SK-N-SH (cell line): Measurements from ENCODE around the gene SLC30A5. TPM values are rescaled to one million over a fixed set of nuclear protein-coding genes. Genes with fewer than 3 reads are reported as not detected.

ENCODE experiments used
- CTCF ChIA-PET: fragments of 300-600, 350-600 bp; formaldehyde crosslinking; extraction: SDS; loops from one replicate; lab custom pipeline; 2021; lab: Yijun Ruan, JAX
- POLR2A ChIA-PET: fragments of 350-600 bp; sonication (Branson Sonifier 250); formaldehyde crosslinking; extraction: SDS; loops from one replicate; lab custom pipeline; 2020; ENCODE audit warnings: antibody characterized with exemption, inconsistent platforms; lab: Yijun Ruan, JAX
- DNase-seq: peaks from one replicate; pipeline ENCODE4 v3.0.0; 2012
- H2AFZ ChIP-seq: fragments of 200-600 bp; sonication (generic); 2 replicates; pipeline ENCODE4 v1.8.1; 2016; ENCODE audit warnings: antibody characterized with exemption, mild to moderate bottlenecking, low read depth
- H3F3A ChIP-seq: fragments of 200-600 bp; sonication (generic); replicated peaks from 2 replicates; pipeline ENCODE3; 2016; ENCODE audit warnings: antibody characterized with exemption, mild to moderate bottlenecking; ENCODE audit not compliant: insufficient read depth
- H3K27ac ChIP-seq, 2 experiments: fragments of 200-500 bp in 1 of 2; fragments of 200-600 bp in 1 of 2; sonication (Bioruptor generic) in 1 of 2; sonication (generic), shearing (Covaris generic) in 1 of 2; 2 replicates each; pipeline versions ENCODE4 v1.5.1 to v1.6.1; 2014 to 2016; ENCODE audit warnings: low read depth in 2 of 2, inconsistent platforms in 1 of 2, low read length in 1 of 2, mild to moderate bottlenecking in 1 of 2, mixed read lengths in 1 of 2
- H3K27me3 ChIP-seq: fragments of 200-600 bp; sonication (generic), shearing (Covaris generic); 2 replicates; pipeline ENCODE4 v1.6.1; 2016; ENCODE audit warnings: mixed run types; ENCODE audit not compliant: insufficient read depth
- H3K36me3 ChIP-seq, 2 experiments: fragments of 200-500 bp in 1 of 2; fragments of 200-600 bp in 1 of 2; sonication (Bioruptor generic) in 1 of 2; sonication (generic) in 1 of 2; replicated peaks in 1 of 2; 2 replicates each; pipeline versions ENCODE3 to v1.5.1; 2014 to 2016; ENCODE audit warnings: low read length in 1 of 2, mild to moderate bottlenecking in 1 of 2; ENCODE audit not compliant: insufficient read depth in 2 of 2, control insufficient read depth in 1 of 2
- H3K4me1 ChIP-seq, 2 experiments: fragments of 200-500 bp in 1 of 2; fragments of 200-600 bp in 1 of 2; sonication (Bioruptor generic) in 1 of 2; sonication (generic), shearing (Covaris generic) in 1 of 2; 2 replicates each; pipeline versions ENCODE4 v1.5.1 to v1.6.1; 2014 to 2016; ENCODE audit warnings: low read depth in 1 of 2, low read length in 1 of 2, mixed run types in 1 of 2; ENCODE audit not compliant: insufficient read depth in 2 of 2, control insufficient read depth in 1 of 2
- H3K4me2 ChIP-seq: fragments of 200-600 bp; sonication (generic), shearing (Covaris generic); 2 replicates; pipeline ENCODE4 v1.6.1; 2017; ENCODE audit warnings: mixed run types
- H3K4me3 ChIP-seq, 2 experiments: fragments of 200-500 bp in 1 of 2; fragments of 200-600 bp in 1 of 2; sonication (Bioruptor generic) in 1 of 2; sonication (generic), shearing (Covaris generic) in 1 of 2; 2 replicates each; pipeline versions ENCODE4 v1.5.1 to v1.8.1; 2014 to 2016; ENCODE audit warnings: low read depth in 2 of 2, inconsistent platforms in 1 of 2, low read length in 1 of 2, mild to moderate bottlenecking in 1 of 2, mixed read lengths in 1 of 2, moderate library complexity in 1 of 2
- H3K79me2 ChIP-seq: fragments of 200-600 bp; sonication (generic); 2 replicates; pipeline ENCODE4 v1.8.1; 2017; ENCODE audit warnings: mild to moderate bottlenecking; ENCODE audit not compliant: insufficient read depth
- H3K9ac ChIP-seq: fragments of 200-600 bp; sonication (generic); 2 replicates; pipeline ENCODE4 v1.6.1; 2017; ENCODE audit warnings: mixed run types
- H3K9me2 ChIP-seq: fragments of 200-600 bp; sonication (generic); 2 replicates; pipeline ENCODE4 v1.6.1; 2017; ENCODE audit warnings: mixed run types
- H3K9me3 ChIP-seq: fragments of 200-600 bp; sonication (generic); 2 replicates; pipeline ENCODE4 v1.6.1; 2017; ENCODE audit warnings: mixed run types, mild to moderate bottlenecking, moderate library complexity
- H4K20me1 ChIP-seq: fragments of 200-600 bp; sonication (generic); 2 replicates; pipeline ENCODE4 v1.6.1; 2017; ENCODE audit warnings: mild to moderate bottlenecking, mixed run types; ENCODE audit not compliant: insufficient read depth
- EP300 ChIP-seq, 2 experiments: IDR thresholded peaks; 2 replicates each; pipeline versions ENCODE4 v1.4.0 to v1.6.1; 2012; ENCODE audit warnings: borderline replicate concordance in 1 of 2, low read depth in 1 of 2, low read length in 1 of 2
- FOXM1 ChIP-seq: IDR thresholded peaks from 2 replicates; pipeline ENCODE4 v1.4.0; 2012; ENCODE audit warnings: low read depth, mild to moderate bottlenecking
- GABPA ChIP-seq: IDR thresholded peaks from 2 replicates; pipeline ENCODE4 v1.4.0; 2012; ENCODE audit warnings: low read depth, mild to moderate bottlenecking
- MEF2A ChIP-seq: IDR thresholded peaks from 2 replicates; pipeline ENCODE4 v1.4.0; 2012; ENCODE audit warnings: low read depth, borderline replicate concordance
- NFIC ChIP-seq: IDR thresholded peaks from 2 replicates; pipeline ENCODE4 v1.4.0; 2012; ENCODE audit warnings: borderline replicate concordance
- NRF1 ChIP-seq: IDR thresholded peaks from 2 replicates; pipeline ENCODE4 v1.6.1; 2012; ENCODE audit warnings: low read depth, mild to moderate bottlenecking, low read length
- RAD21 ChIP-seq: IDR thresholded peaks from 2 replicates; pipeline ENCODE4 v1.6.1; 2012; ENCODE audit warnings: mild to moderate bottlenecking, low read length
- SMC3 ChIP-seq: IDR thresholded peaks from 2 replicates; pipeline ENCODE4 v1.6.1; 2012; ENCODE audit warnings: low read depth, low read length, improper control_type of control experiment
- TCF12 ChIP-seq: IDR thresholded peaks from 2 replicates; pipeline ENCODE4 v1.4.0; 2012
- YY1 ChIP-seq: IDR thresholded peaks from 2 replicates; pipeline ENCODE4 v1.4.0; 2012; ENCODE audit warnings: low read depth, mild to moderate bottlenecking
- WGBS: methylation state at CpG from one replicate; pipeline ENCODE4 v1.1.6; 2017; ENCODE audit warnings: low lambda C conversion rate; 5-methylcytosine and 5-hydroxymethylcytosine counted together
- polyA plus RNA-seq, 3 experiments: library from polyadenylated mRNA; depleted of rRNA; stranded (reverse); fragments of >200 nt; gene quantifications; 2 replicates each; pipeline ENCODE4 v1.2.3, GENCODE V29; 2012
- TF ChIP-seq, protein P1 (sequence below): IDR thresholded peaks from 2 replicates; pipeline ENCODE4 v1.4.0; 2012; ENCODE audit warnings: low read depth, borderline replicate concordance
- TF ChIP-seq, protein P2 (sequence below): IDR thresholded peaks from 2 replicates; pipeline ENCODE4 v1.4.0; 2012; ENCODE audit warnings: low read depth
- TF ChIP-seq, protein P3 (sequence below): fragments of 200-600 bp; sonication (generic); IDR thresholded peaks from 2 replicates; pipeline ENCODE4 v1.6.1; 2017; ENCODE audit warnings: antibody characterized with exemption, mild to moderate bottlenecking, moderate library complexity
- TF ChIP-seq, protein P4 (sequence below): fragments of 150-350 bp; IDR thresholded peaks from 2 replicates; pipeline ENCODE4 v1.6.1; 2016; ENCODE audit warnings: mild to moderate bottlenecking, low read depth, low read length
- TF ChIP-seq, protein P5 (sequence below): IDR thresholded peaks from 2 replicates; pipeline ENCODE4; 2012
- TF ChIP-seq, protein P6 (sequence below): fragments of 150-350 bp; IDR thresholded peaks from 2 replicates; pipeline ENCODE4 v1.6.1; 2017; ENCODE audit warnings: antibody characterized with exemption, low read length, low read depth, borderline replicate concordance

The SLC30A5 gene
- polyA plus RNA-seq, 1 of the 3 experiments (the other 2 are of a cell fraction), result 28.5 TPM

DNA sequence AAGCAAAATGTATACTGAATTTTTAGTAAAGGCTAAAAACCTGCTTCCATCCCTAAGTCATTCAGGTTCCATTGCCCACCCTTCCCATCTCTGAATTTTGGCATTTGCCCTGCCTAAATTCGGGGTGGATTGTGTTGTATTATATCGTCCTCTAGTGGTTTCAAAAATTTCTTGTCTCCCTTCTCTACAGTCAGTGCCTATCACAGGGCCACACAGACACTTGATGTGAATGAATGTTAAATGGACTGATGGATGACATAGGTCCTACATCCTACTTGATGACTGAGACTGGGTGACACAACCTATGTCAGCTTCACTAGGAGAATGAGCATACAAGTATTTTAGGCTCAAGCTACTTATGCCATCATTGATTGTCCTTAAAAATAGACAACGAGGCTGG lies 45.6 kb upstream of the SLC30A5 start:
- no peaks in the 10 kb centered on the region for H4K20me1 ChIP-seq
- H3K79me2 ChIP-seq, result no peaks in the 10 kb centered on the region
- H3K27ac ChIP-seq, result no peak overlapping the region
- H3K4me2 ChIP-seq, result no peak overlapping the region
- TF ChIP-seq, protein P1, sequence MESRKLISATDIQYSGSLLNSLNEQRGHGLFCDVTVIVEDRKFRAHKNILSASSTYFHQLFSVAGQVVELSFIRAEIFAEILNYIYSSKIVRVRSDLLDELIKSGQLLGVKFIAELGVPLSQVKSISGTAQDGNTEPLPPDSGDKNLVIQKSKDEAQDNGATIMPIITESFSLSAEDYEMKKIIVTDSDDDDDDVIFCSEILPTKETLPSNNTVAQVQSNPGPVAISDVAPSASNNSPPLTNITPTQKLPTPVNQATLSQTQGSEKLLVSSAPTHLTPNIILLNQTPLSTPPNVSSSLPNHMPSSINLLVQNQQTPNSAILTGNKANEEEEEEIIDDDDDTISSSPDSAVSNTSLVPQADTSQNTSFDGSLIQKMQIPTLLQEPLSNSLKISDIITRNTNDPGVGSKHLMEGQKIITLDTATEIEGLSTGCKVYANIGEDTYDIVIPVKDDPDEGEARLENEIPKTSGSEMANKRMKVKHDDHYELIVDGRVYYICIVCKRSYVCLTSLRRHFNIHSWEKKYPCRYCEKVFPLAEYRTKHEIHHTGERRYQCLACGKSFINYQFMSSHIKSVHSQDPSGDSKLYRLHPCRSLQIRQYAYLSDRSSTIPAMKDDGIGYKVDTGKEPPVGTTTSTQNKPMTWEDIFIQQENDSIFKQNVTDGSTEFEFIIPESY, result no peak
- no peak for TF ChIP-seq NFIC
- no peak for TF ChIP-seq TCF12
- TF ChIP-seq, protein P2, sequence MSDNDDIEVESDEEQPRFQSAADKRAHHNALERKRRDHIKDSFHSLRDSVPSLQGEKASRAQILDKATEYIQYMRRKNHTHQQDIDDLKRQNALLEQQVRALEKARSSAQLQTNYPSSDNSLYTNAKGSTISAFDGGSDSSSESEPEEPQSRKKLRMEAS, result no peak
- TF ChIP-seq MEF2A, result no peak
- no peak for TF ChIP-seq EP300 (IDR thresholded peaks at IDR 0.05; ENCODE audit: borderline replicate concordance in 1 of 2, low read depth in 1 of 2, low read length in 1 of 2)
- TF ChIP-seq, protein P3, sequence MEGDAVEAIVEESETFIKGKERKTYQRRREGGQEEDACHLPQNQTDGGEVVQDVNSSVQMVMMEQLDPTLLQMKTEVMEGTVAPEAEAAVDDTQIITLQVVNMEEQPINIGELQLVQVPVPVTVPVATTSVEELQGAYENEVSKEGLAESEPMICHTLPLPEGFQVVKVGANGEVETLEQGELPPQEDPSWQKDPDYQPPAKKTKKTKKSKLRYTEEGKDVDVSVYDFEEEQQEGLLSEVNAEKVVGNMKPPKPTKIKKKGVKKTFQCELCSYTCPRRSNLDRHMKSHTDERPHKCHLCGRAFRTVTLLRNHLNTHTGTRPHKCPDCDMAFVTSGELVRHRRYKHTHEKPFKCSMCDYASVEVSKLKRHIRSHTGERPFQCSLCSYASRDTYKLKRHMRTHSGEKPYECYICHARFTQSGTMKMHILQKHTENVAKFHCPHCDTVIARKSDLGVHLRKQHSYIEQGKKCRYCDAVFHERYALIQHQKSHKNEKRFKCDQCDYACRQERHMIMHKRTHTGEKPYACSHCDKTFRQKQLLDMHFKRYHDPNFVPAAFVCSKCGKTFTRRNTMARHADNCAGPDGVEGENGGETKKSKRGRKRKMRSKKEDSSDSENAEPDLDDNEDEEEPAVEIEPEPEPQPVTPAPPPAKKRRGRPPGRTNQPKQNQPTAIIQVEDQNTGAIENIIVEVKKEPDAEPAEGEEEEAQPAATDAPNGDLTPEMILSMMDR, result peak; percentile 37
- TF ChIP-seq FOXM1, result no peak
- no peak for TF ChIP-seq YY1
- no peak for TF ChIP-seq GABPA
- TF ChIP-seq SMC3, result peak; percentile 70; the same call in 1 of the 2 replicates
- TF ChIP-seq, protein P4, sequence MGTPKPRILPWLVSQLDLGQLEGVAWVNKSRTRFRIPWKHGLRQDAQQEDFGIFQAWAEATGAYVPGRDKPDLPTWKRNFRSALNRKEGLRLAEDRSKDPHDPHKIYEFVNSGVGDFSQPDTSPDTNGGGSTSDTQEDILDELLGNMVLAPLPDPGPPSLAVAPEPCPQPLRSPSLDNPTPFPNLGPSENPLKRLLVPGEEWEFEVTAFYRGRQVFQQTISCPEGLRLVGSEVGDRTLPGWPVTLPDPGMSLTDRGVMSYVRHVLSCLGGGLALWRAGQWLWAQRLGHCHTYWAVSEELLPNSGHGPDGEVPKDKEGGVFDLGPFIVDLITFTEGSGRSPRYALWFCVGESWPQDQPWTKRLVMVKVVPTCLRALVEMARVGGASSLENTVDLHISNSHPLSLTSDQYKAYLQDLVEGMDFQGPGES, result no peak
- peak; percentile 91 for TF ChIP-seq RAD21
- no peak for TF ChIP-seq NRF1
- TF ChIP-seq, protein P5, sequence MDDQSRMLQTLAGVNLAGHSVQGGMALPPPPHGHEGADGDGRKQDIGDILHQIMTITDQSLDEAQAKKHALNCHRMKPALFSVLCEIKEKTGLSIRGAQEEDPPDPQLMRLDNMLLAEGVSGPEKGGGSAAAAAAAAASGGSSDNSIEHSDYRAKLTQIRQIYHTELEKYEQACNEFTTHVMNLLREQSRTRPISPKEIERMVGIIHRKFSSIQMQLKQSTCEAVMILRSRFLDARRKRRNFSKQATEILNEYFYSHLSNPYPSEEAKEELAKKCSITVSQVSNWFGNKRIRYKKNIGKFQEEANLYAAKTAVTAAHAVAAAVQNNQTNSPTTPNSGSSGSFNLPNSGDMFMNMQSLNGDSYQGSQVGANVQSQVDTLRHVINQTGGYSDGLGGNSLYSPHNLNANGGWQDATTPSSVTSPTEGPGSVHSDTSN, result no peak
- TF ChIP-seq, protein P6, sequence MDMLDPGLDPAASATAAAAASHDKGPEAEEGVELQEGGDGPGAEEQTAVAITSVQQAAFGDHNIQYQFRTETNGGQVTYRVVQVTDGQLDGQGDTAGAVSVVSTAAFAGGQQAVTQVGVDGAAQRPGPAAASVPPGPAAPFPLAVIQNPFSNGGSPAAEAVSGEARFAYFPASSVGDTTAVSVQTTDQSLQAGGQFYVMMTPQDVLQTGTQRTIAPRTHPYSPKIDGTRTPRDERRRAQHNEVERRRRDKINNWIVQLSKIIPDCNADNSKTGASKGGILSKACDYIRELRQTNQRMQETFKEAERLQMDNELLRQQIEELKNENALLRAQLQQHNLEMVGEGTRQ, result no peak
- H3K27me3 ChIP-seq, result no peaks in the 10 kb centered on the region
- ChIA-PET POLR2A (no interaction called here), CTCF (interaction anchor here (0.7 to 9.5 kb wide), 8 partner anchors 8 to 1803 kb away, joined by 3 to 262 read pairs (median 3); partner anchors contain the start of gene SLC30A5)
- WGBS, result 17% methylated on average over 3 of the region's 3 CpGs
- no peaks in the 10 kb centered on the region for H3K36me3 ChIP-seq
- H2AFZ ChIP-seq, result no peak overlapping the region
- H3F3A ChIP-seq, result no peaks in the 10 kb centered on the region
- H3K9ac ChIP-seq, result no peak overlapping the region
- H3K4me3 ChIP-seq, result no peak overlapping the region
- no peaks in the 10 kb centered on the region; a peak in 1 of 4 replicates for H3K4me1 ChIP-seq
- DNase-seq, result peak; percentile 48
- no peaks in the 10 kb centered on the region for H3K9me2 ChIP-seq
- H3K9me3 ChIP-seq, result no peaks in the 10 kb centered on the region
